Activated CD8-positive, alpha-beta memory T cell treated with anti-CD3 and anti-CD28 coated beads, Interleukin-2, amount 50 U/mL, for 4 hours (primary cell): ENCODE measurements around the gene DERL2.

Experiments used
- DNase-seq: peaks from one replicate; pipeline ENCODE4 v3.0.0-alpha.2; 2020

Gene DERL2

GRCh38 chr17:5500589-5501391, 14.8 kb upstream of the DERL2 start:
- peak; percentile 74 for DNase-seq

- DNase-seq: no peak
Observed at GRCh38 chr17:5500247-5500588, 14.2 kb upstream of the DERL2 start.

GRCh38 chr17:5499476-5500231, 13.7 kb upstream of the DERL2 start:
- peak; percentile 17 for DNase-seq

- no peak for DNase-seq
Observed at GRCh38 chr17:5492970-5493369, 7.0 kb upstream of the DERL2 start.

- no peak for DNase-seq
Observed at GRCh38 chr17:5488752-5489151, 2.8 kb upstream of the DERL2 start.

- DNase-seq: peak; percentile 94
Observed at GRCh38 chr17:5486206-5487124, 487 bp upstream of the DERL2 start, which contains the start of gene MIS12. Gene MIS12, plus strand, starts transcription at chr17:5486566. Its CDS starts 2,297 bp downstream, at chr17:5488863.

GRCh38 chr17:5481451-5481850, 4.5 kb downstream of the DERL2 start:
- no peak for DNase-seq

- no peak for DNase-seq
Observed at GRCh38 chr17:5480962-5481361, 5.0 kb downstream of the DERL2 start.

GRCh38 chr17:5478992-5479391, 7.0 kb downstream of the DERL2 start:
- no peak for DNase-seq

GRCh38 chr17:5473906-5474305, 12.1 kb downstream of the DERL2 start:
- no peak for DNase-seq

- DNase-seq: no peak
Observed at GRCh38 chr17:5472511-5472910, 13.5 kb downstream of the DERL2 start.

- DNase-seq: peak; percentile 39
Observed at GRCh38 chr17:5468075-5468473, 17.9 kb downstream of the DERL2 start.

GRCh38 chr17:5467416-5467815, 18.6 kb downstream of the DERL2 start:
- DNase-seq: no peak

- DNase-seq: no peak
Observed at GRCh38 chr17:5466295-5466694, 19.7 kb downstream of the DERL2 start.

GRCh38 chr17:5464717-5465507, 21.1 kb downstream of the DERL2 start:
- DNase-seq: no peak

GRCh38 chr17:5446786-5447185, 39.2 kb downstream of the DERL2 start:
- no peak for DNase-seq

GRCh38 chr17:5444209-5444608, 41.8 kb downstream of the DERL2 start:
- no peak for DNase-seq

- DNase-seq: no peak
Observed at GRCh38 chr17:5443728-5444127, 42.2 kb downstream of the DERL2 start.

GRCh38 chr17:5439446-5439764, 46.6 kb downstream of the DERL2 start:
- no peak for DNase-seq

- DNase-seq: peak; percentile 93
Observed at GRCh38 chr17:5438716-5439445, 47.1 kb downstream of the DERL2 start, which contains the start of gene C1QBP. Gene C1QBP, minus strand, starts transcription at chr17:5439155. Its CDS starts 82 bp downstream, at chr17:5439073.

GRCh38 chr17:5437721-5438317, 48.2 kb downstream of the DERL2 start:
- DNase-seq: no peak
